NCI-H774 (cell line): ENCODE measurements around the gene GLB1L3.

Experiments
- DNase-seq: peaks from one replicate; lab custom pipeline; 2025; lab: John Stamatoyannopoulos, UW

Gene GLB1L3

GRCh38 chr11:134363161-134363560, 87.0 kb downstream of the GLB1L3 start:
- DNase-seq, result no peak

DNA sequence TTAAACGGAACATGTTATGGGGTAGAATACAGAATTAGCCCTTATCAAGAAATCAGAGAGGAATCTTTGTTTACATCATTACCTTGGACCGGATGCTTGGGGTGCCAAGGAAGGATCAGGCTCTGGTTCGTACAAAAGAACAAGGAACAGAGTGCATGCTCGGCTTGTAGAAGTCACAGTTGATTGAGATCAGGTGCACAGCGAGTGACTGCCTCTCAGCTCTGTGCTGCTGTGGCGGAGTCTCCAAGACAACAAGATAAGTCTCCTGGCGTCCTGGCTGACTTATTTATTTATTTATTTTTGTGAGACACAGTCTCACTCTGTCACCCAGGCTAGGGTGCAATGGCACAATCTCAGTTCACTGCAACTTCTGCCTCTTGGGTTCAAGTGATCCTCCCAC, 87.4 kb downstream of the GLB1L3 start:
- DNase-seq, result no peak

- no peak for DNase-seq
Measured at GRCh38 chr11:134364261-134364660, 88.1 kb downstream of the GLB1L3 start.

DNA sequence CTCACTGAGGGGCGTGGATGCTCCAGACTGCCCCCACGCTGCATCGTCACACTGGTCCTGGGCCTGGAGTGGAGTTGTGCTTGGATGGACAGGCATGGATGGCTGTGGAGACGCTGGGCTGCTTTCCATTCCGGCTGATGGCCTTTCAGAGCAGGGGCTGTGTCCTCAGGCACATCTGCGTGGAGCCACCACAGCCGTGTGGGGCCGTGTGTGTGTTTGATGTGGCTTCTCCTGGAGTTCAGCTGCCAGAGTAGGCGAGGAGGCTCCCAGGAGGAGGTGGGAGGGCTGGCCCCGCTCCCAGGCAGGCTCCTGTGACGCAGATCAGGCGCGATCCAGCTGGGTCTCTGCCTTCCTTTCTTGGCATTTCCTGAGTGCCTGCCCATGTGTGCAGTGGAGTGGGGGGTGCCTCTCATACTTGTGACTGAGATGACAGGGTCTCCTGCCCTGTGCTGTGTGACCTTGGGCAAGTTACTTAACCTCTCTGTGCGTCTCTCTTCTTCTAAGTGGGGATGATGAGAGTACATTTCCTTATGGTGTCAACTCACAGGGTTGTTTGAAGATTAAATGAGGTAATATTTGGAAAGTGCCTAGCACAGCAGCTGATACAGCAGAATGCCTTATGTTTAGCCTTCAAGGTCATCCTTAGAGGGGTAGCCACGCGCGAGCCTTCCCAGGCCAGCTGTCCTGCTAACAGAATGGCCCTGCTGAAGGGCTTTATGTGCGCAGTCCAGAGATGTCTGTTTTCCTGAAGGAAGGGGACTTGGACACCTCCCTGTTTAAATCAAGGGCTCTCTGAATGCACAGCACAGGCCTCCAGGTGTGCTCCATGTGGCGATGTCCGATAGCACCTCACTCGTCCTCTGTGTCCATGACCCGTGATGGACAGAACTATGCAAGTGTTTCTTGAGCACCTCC, 89.1 kb downstream of the GLB1L3 start:
- no peak for DNase-seq

DNA sequence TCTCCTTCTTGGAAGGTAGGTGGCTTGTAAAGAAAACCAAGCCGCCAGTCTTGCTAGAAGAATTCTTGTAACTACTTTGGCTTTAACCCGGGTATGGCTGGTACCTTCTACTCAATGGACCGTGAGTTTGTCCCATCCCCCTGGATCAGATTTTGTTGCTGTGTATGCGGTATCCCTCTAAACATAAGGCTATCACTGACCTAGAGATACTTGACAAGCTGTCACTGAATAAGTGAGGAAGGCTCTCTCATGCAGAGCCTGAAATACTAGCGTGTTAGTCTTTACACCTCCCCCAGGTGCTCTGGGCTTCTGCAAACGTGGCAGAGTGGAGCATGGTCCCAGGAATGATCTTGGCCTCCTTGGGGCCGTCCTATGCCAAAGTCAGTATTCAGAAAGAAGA, 90.1 kb downstream of the GLB1L3 start:
- DNase-seq, result no peak

DNA sequence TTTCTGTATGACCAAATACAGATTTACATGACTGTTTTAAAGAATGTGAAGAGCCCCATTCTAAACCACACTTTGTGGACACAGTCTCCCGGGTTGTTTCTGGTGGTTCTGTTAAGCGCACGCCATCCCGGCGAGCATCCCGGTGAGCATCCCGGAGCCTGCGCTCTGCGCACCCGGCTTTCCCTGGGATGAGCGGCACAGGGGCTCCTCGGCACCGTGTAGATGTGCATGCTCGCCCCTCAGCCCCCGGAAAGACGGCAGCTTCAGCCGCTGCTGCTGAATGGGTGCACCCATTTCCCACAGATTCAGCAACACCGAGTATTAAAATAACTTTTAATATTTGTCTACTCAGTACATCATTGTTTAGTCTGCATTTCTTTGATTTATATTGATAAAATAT, 91.6 kb downstream of the GLB1L3 start:
- DNase-seq, result no peak
